Gastrocnemius medialis (tissue), 4 donors: ENCODE data around the gene PPY.

ENCODE experiments used
- CTCF ChIP-seq, 5 experiments: fragments of 450-650 bp in 3 of 5; fragments of 200-600 bp in 2 of 5; sonication (generic) in 2 of 5; IDR thresholded peaks in 4 of 5; conservative IDR thresholded peaks in 1 of 5; 1 replicate in 4 of 5; 2 replicates in 1 of 5; pipeline ENCODE4 v1.5.1; 2016 to 2019; ENCODE audit warnings: antibody characterized with exemption in 5 of 5, mild to moderate bottlenecking in 3 of 5, moderate library complexity in 3 of 5
- POLR2A ChIP-seq, 2 donors: fragments of 450-650 bp; IDR thresholded peaks; one replicate each; pipeline ENCODE4 v1.6.1; 2017; ENCODE audit warnings: antibody characterized with exemption in 2 of 2, mild to moderate bottlenecking in 2 of 2, moderate library complexity in 2 of 2

GRCh38 chr17:43938838-43939182 lies 3.5 kb downstream of the PPY start:
- TF ChIP-seq CTCF (IDR thresholded peaks at IDR 0.05 in 4 of 5, conservative IDR thresholded peaks at IDR 0.05 in 1 of 5) (no peak), POLR2A (IDR thresholded peaks at IDR 0.05) (no peak)
